ENCODE measurements around the gene EPN3.

DNA sequence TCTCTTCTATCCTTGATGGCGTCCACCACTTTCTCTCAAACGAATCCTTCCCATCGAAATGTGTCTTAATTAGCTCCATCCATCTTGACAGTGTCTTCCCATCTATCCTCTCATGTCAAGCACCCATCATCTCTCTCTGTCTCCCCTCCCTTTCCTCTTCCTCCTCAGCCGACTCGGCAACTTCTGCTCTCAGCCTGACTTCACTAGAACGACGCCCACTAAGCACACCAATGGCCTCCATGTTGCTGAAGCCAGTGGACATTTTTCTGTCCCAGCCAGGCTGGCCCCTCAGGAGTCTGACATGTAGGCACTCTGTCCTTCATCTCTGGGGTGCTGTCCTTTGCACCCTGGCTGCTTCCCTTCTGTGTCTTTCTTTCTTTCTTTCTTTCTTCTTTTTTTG, 12.0 kb downstream of the EPN3 start:
- TF ChIP-seq HOXA7 (CRISPR knock-in tag; IDR thresholded peaks at IDR 0.05; ENCODE audit: borderline replicate concordance): no peak
- TF ChIP-seq, protein P1, sequence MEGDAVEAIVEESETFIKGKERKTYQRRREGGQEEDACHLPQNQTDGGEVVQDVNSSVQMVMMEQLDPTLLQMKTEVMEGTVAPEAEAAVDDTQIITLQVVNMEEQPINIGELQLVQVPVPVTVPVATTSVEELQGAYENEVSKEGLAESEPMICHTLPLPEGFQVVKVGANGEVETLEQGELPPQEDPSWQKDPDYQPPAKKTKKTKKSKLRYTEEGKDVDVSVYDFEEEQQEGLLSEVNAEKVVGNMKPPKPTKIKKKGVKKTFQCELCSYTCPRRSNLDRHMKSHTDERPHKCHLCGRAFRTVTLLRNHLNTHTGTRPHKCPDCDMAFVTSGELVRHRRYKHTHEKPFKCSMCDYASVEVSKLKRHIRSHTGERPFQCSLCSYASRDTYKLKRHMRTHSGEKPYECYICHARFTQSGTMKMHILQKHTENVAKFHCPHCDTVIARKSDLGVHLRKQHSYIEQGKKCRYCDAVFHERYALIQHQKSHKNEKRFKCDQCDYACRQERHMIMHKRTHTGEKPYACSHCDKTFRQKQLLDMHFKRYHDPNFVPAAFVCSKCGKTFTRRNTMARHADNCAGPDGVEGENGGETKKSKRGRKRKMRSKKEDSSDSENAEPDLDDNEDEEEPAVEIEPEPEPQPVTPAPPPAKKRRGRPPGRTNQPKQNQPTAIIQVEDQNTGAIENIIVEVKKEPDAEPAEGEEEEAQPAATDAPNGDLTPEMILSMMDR (tag by site-specific recombination; IDR thresholded peaks at IDR 0.05): no peak
- TF ChIP-seq KLF1 (tag by site-specific recombination; IDR thresholded peaks at IDR 0.05): no peak
- no peak for TF ChIP-seq RBAK (tag by site-specific recombination; IDR thresholded peaks at IDR 0.05)
- TF ChIP-seq, protein P2, sequence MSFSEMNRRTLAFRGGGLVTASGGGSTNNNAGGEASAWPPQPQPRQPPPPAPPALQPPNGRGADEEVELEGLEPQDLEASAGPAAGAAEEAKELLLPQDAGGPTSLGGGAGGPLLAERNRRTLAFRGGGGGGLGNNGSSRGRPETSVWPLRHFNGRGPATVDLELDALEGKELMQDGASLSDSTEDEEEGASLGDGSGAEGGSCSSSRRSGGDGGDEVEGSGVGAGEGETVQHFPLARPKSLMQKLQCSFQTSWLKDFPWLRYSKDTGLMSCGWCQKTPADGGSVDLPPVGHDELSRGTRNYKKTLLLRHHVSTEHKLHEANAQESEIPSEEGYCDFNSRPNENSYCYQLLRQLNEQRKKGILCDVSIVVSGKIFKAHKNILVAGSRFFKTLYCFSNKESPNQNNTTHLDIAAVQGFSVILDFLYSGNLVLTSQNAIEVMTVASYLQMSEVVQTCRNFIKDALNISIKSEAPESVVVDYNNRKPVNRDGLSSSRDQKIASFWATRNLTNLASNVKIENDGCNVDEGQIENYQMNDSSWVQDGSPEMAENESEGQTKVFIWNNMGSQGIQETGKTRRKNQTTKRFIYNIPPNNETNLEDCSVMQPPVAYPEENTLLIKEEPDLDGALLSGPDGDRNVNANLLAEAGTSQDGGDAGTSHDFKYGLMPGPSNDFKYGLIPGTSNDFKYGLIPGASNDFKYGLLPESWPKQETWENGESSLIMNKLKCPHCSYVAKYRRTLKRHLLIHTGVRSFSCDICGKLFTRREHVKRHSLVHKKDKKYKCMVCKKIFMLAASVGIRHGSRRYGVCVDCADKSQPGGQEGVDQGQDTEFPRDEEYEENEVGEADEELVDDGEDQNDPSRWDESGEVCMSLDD (tag by site-specific recombination; IDR thresholded peaks at IDR 0.05): no peak
- TF ChIP-seq EGR2 (tag by site-specific recombination; IDR thresholded peaks at IDR 0.05; ENCODE audit: low read depth): no peak
- TF ChIP-seq, protein P3, sequence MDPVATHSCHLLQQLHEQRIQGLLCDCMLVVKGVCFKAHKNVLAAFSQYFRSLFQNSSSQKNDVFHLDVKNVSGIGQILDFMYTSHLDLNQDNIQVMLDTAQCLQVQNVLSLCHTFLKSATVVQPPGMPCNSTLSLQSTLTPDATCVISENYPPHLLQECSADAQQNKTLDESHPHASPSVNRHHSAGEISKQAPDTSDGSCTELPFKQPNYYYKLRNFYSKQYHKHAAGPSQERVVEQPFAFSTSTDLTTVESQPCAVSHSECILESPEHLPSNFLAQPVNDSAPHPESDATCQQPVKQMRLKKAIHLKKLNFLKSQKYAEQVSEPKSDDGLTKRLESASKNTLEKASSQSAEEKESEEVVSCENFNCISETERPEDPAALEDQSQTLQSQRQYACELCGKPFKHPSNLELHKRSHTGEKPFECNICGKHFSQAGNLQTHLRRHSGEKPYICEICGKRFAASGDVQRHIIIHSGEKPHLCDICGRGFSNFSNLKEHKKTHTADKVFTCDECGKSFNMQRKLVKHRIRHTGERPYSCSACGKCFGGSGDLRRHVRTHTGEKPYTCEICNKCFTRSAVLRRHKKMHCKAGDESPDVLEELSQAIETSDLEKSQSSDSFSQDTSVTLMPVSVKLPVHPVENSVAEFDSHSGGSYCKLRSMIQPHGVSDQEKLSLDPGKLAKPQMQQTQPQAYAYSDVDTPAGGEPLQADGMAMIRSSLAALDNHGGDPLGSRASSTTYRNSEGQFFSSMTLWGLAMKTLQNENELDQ (tag by site-specific recombination; IDR thresholded peaks at IDR 0.05; ENCODE audit: low read depth): no peak
- TF ChIP-seq GLIS1 (tag by site-specific recombination; IDR thresholded peaks at IDR 0.05): no peak
- TF ChIP-seq ZNF404 (tag by site-specific recombination; IDR thresholded peaks at IDR 0.05): no peak
- TF ChIP-seq ZNF768 (tag by site-specific recombination; IDR thresholded peaks at IDR 0.05): no peak
- no peak for TF ChIP-seq ZFP37 (tag by site-specific recombination; IDR thresholded peaks at IDR 0.05)
- TF ChIP-seq, protein P4, sequence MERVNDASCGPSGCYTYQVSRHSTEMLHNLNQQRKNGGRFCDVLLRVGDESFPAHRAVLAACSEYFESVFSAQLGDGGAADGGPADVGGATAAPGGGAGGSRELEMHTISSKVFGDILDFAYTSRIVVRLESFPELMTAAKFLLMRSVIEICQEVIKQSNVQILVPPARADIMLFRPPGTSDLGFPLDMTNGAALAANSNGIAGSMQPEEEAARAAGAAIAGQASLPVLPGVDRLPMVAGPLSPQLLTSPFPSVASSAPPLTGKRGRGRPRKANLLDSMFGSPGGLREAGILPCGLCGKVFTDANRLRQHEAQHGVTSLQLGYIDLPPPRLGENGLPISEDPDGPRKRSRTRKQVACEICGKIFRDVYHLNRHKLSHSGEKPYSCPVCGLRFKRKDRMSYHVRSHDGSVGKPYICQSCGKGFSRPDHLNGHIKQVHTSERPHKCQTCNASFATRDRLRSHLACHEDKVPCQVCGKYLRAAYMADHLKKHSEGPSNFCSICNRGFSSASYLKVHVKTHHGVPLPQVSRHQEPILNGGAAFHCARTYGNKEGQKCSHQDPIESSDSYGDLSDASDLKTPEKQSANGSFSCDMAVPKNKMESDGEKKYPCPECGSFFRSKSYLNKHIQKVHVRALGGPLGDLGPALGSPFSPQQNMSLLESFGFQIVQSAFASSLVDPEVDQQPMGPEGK (tag by site-specific recombination; IDR thresholded peaks at IDR 0.05): no peak

Measured in HEK293 (cell line).